Measurements from ENCODE around the gene NHLRC1. TPM values are rescaled to one million over a fixed set of nuclear protein-coding genes. Genes with fewer than 3 reads are reported as not detected.

Gene NHLRC1
- total and polyA plus RNA-seq, 2 experiments from 2014 or later = 1.1 TPM

DNA sequence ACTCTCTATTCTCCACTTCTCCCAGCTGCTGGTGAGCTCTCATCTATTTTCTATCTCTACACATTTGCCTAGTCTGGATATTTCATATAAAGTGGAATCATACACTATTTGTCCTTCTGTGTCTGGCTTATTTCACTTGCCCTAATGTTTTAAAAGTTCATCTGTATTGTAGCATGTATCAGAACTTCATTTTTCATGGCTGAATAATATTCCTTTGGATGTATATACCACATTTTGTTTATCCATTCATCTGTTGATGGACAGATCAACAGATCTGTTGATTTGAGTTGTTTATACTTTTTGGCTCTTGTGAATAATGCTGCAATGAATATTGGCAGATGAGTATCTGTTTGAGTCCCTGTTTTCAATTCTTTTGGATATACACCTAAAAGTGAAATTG lies 49.6 kb downstream of the NHLRC1 start:
- no peak for DNase-seq (ENCODE audit: low spot score)
- Mint-ChIP-seq H3K4me1 (no peaks in the 10 kb centered on the region; the same call in 2 of the 3 replicates), H3K36me3 (ENCODE audit: low read depth) (no peaks in the 10 kb centered on the region; the same call in 2 of the 3 replicates), H3K4me3 (no peak overlapping the region), H3K9me3 (peaks cover 17% of the 10 kb centered on the region), H3K27me3 (ENCODE audit: insufficient read depth, low read depth, poor library complexity) (peaks cover 2% of the 10 kb centered on the region), H3K27ac (no peak overlapping the region)
- Histone ChIP-seq H3K27ac (ENCODE audit: low read depth) (no peak overlapping the region), H3F3A (replicated peaks; ENCODE audit: low read depth) (no peaks in the 10 kb centered on the region), H3K9me2 (ENCODE audit: insufficient read depth) (peaks cover 3% of the 10 kb centered on the region), H4K20me1 (replicated peaks; ENCODE audit: insufficient read depth) (no peaks in the 10 kb centered on the region), H3K4me2 (no peak overlapping the region), H3K27me3 (ENCODE audit: insufficient read depth) (no peaks in the 10 kb centered on the region), H2AFZ (no peak overlapping the region), H3K79me2 (replicated peaks; ENCODE audit: insufficient read depth) (no peaks in the 10 kb centered on the region), H3K36me3 (ENCODE audit: insufficient read depth) (no peaks in the 10 kb centered on the region), H3K4me3 (no peak overlapping the region), H3K4me1 (ENCODE audit: insufficient read depth) (no peaks in the 10 kb centered on the region)
- ATAC-seq = no peak
- TF ChIP-seq JUNB (IDR thresholded peaks at IDR 0.05; ENCODE audit: unreplicated experiment) = no peak
- TF ChIP-seq ZNF114 (CRISPR knock-in tag; IDR thresholded peaks at IDR 0.05) = no peak
- TF ChIP-seq ZNF331 (CRISPR knock-in tag; IDR thresholded peaks at IDR 0.05; ENCODE audit: low read depth) = no peak
- TF ChIP-seq, protein P1, sequence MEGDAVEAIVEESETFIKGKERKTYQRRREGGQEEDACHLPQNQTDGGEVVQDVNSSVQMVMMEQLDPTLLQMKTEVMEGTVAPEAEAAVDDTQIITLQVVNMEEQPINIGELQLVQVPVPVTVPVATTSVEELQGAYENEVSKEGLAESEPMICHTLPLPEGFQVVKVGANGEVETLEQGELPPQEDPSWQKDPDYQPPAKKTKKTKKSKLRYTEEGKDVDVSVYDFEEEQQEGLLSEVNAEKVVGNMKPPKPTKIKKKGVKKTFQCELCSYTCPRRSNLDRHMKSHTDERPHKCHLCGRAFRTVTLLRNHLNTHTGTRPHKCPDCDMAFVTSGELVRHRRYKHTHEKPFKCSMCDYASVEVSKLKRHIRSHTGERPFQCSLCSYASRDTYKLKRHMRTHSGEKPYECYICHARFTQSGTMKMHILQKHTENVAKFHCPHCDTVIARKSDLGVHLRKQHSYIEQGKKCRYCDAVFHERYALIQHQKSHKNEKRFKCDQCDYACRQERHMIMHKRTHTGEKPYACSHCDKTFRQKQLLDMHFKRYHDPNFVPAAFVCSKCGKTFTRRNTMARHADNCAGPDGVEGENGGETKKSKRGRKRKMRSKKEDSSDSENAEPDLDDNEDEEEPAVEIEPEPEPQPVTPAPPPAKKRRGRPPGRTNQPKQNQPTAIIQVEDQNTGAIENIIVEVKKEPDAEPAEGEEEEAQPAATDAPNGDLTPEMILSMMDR (conservative IDR thresholded peaks at IDR 0.05; ENCODE audit: low read depth in 2 of 2) = no peak
- no peak for TF ChIP-seq CREB1 (CRISPR knock-in tag; IDR thresholded peaks at IDR 0.05; ENCODE audit: low read depth)
- TF ChIP-seq STAT1 (IDR thresholded peaks at IDR 0.05; ENCODE audit: unreplicated experiment) = no peak
- TF ChIP-seq EZH2 (IDR thresholded peaks at IDR 0.05; ENCODE audit: low read depth, unreplicated experiment) = no peak
- TF ChIP-seq POLR2AphosphoS5 (IDR thresholded peaks at IDR 0.05; ENCODE audit: low read depth) = no peak
- TF ChIP-seq, protein P2, sequence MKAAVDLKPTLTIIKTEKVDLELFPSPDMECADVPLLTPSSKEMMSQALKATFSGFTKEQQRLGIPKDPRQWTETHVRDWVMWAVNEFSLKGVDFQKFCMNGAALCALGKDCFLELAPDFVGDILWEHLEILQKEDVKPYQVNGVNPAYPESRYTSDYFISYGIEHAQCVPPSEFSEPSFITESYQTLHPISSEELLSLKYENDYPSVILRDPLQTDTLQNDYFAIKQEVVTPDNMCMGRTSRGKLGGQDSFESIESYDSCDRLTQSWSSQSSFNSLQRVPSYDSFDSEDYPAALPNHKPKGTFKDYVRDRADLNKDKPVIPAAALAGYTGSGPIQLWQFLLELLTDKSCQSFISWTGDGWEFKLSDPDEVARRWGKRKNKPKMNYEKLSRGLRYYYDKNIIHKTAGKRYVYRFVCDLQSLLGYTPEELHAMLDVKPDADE (IDR thresholded peaks at IDR 0.05) = no peak
- no peak for TF ChIP-seq ZNF462 (CRISPR knock-in tag; IDR thresholded peaks at IDR 0.05)
- TF ChIP-seq NANOG (IDR thresholded peaks at IDR 0.05; ENCODE audit: borderline replicate concordance) = no peak
- TF ChIP-seq, protein P3, sequence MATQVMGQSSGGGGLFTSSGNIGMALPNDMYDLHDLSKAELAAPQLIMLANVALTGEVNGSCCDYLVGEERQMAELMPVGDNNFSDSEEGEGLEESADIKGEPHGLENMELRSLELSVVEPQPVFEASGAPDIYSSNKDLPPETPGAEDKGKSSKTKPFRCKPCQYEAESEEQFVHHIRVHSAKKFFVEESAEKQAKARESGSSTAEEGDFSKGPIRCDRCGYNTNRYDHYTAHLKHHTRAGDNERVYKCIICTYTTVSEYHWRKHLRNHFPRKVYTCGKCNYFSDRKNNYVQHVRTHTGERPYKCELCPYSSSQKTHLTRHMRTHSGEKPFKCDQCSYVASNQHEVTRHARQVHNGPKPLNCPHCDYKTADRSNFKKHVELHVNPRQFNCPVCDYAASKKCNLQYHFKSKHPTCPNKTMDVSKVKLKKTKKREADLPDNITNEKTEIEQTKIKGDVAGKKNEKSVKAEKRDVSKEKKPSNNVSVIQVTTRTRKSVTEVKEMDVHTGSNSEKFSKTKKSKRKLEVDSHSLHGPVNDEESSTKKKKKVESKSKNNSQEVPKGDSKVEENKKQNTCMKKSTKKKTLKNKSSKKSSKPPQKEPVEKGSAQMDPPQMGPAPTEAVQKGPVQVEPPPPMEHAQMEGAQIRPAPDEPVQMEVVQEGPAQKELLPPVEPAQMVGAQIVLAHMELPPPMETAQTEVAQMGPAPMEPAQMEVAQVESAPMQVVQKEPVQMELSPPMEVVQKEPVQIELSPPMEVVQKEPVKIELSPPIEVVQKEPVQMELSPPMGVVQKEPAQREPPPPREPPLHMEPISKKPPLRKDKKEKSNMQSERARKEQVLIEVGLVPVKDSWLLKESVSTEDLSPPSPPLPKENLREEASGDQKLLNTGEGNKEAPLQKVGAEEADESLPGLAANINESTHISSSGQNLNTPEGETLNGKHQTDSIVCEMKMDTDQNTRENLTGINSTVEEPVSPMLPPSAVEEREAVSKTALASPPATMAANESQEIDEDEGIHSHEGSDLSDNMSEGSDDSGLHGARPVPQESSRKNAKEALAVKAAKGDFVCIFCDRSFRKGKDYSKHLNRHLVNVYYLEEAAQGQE (IDR thresholded peaks at IDR 0.05; ENCODE audit: unreplicated experiment) = no peak
- TF ChIP-seq EZH2phosphoT487 (IDR thresholded peaks at IDR 0.05; ENCODE audit: unreplicated experiment) = no peak

All from GM23338 (cell line).